K562 (cell line): ENCODE measurements around the gene PCP2. TPM values are rescaled to one million over a fixed set of nuclear protein-coding genes. Genes with fewer than 3 reads are reported as not detected.

Experiments
- ATAC-seq: fragments of 200-7000 bp; cut with Tn5 transposase; 3 replicates; pipeline ENCODE4 v1.9.1; 2020; ENCODE audit warnings: moderate library complexity
- BruUV-seq: library from RNA; stranded (reverse); fragments of 400-500 nt; replicated peaks from 2 replicates; lab custom pipeline; 2021; lab: Mats Ljungman, UMichigan
- CTCF ChIA-PET: fragments of 300-600 bp; formaldehyde crosslinking; extraction: SDS; loops from one replicate; lab custom pipeline; 2021; ENCODE audit warnings: low intra/inter-chr PET ratio; lab: Yijun Ruan, JAX
- POLR2A ChIA-PET: fragments of 300-600, 350-650 bp; sonication (Branson Sonifier 250); formaldehyde crosslinking; extraction: SDS; loops from one replicate; lab custom pipeline; 2021; ENCODE audit warnings: antibody characterized with exemption, inconsistent platforms; lab: Yijun Ruan, JAX
- DNase-seq, 4 experiments: peaks; one replicate each; pipeline versions ENCODE4 v3.0.0 to v3.0.0-alpha.2; 2011 to 2018; ENCODE audit warnings: low spot score in 3 of 4, mixed read lengths in 3 of 4; ENCODE audit errors: extremely low read depth in 1 of 4
- FAIRE-seq: peaks from 2 replicates; lab custom pipeline; 2011; peaks lifted over from hg19 to GRCh38; lab: Jason Lieb, UNC
- H2AFZ ChIP-seq: 2 replicates; pipeline ENCODE4 v1.6.0; 2011; ENCODE audit warnings: low read depth, low read length, control low read depth, inconsistent platforms
- H3K27ac ChIP-seq: fragments of 200-600 bp; 3 replicates; pipeline ENCODE4 v1.8.0; 2011; ENCODE audit warnings: low read depth, mild to moderate bottlenecking, control low read depth, inconsistent platforms, low read length, moderate library complexity, mixed read lengths; ENCODE audit errors: extremely low read depth
- H3K27me3 ChIP-seq, 2 experiments: fragments of 300-600 bp in 1 of 2; 2 replicates in 1 of 2; 3 replicates in 1 of 2; pipeline versions ENCODE4 v1.6.0 to v1.8.0; 2011; ENCODE audit warnings: inconsistent platforms in 2 of 2, low read length in 2 of 2, mild to moderate bottlenecking in 1 of 2, mixed read lengths in 1 of 2, moderate library complexity in 1 of 2; ENCODE audit not compliant: control insufficient read depth in 2 of 2, insufficient read depth in 2 of 2
- H3K36me3 ChIP-seq: fragments of 300-600 bp; 3 replicates; pipeline ENCODE4 v1.8.0; 2011; ENCODE audit warnings: mild to moderate bottlenecking, low read length, inconsistent platforms; ENCODE audit not compliant: control insufficient read depth, insufficient read depth
- H3K4me1 ChIP-seq, 2 experiments: fragments of 200-600 bp in 1 of 2; replicated peaks in 1 of 2; 2 replicates in 1 of 2; 3 replicates in 1 of 2; pipeline versions ENCODE4 v1.5.1 to v1.8.0; 2011; ENCODE audit warnings: inconsistent platforms in 2 of 2, low read length in 2 of 2, mild to moderate bottlenecking in 1 of 2, mixed read lengths in 1 of 2, moderate library complexity in 1 of 2; ENCODE audit not compliant: control insufficient read depth in 2 of 2, insufficient read depth in 2 of 2
- H3K4me2 ChIP-seq: 2 replicates; pipeline ENCODE4 v1.6.1; 2011; ENCODE audit warnings: low read length, control low read depth, inconsistent platforms, mixed read lengths; ENCODE audit not compliant: insufficient read depth
- H3K4me3 ChIP-seq: fragments of 200-600 bp; sonication (generic), shearing (Covaris generic); 2 replicates; pipeline ENCODE4 v1.5.1; 2016; ENCODE audit warnings: control low read depth, inconsistent platforms
- H3K79me2 ChIP-seq: fragments of 200-600 bp; 3 replicates; pipeline ENCODE4 v1.8.0; 2011; ENCODE audit warnings: low read length, inconsistent platforms; ENCODE audit not compliant: control insufficient read depth, insufficient read depth
- H3K9ac ChIP-seq, 2 experiments: 2 replicates each; pipeline versions ENCODE4 v1.6.0 to v1.6.1; 2011; ENCODE audit warnings: low read depth in 2 of 2, low read length in 2 of 2, control low read depth in 1 of 2, inconsistent platforms in 1 of 2, mild to moderate bottlenecking in 1 of 2, mixed read lengths in 1 of 2; ENCODE audit not compliant: insufficient read depth in 1 of 2
- H3K9me1 ChIP-seq: one replicate; pipeline ENCODE4 v1.6.0; 2011; ENCODE audit warnings: inconsistent platforms, mild to moderate bottlenecking, low read length, moderate library complexity; ENCODE audit not compliant: control insufficient read depth, insufficient read depth
- H3K9me3 ChIP-seq: replicated peaks from 2 replicates; pipeline ENCODE4 v1.5.1; 2011; ENCODE audit warnings: low read depth, low read length, inconsistent platforms; ENCODE audit not compliant: control insufficient read depth, insufficient read depth
- H4K20me1 ChIP-seq: replicated peaks from 2 replicates; pipeline ENCODE4 v1.6.1; 2011; ENCODE audit warnings: low read length, inconsistent platforms, mixed read lengths; ENCODE audit not compliant: control insufficient read depth, insufficient read depth
- FOXK1 ChIP-seq: sonication (generic); formaldehyde crosslinking; IDR thresholded peaks from 2 replicates; pipeline ENCODE4 v1.8.0; 2022; ENCODE audit warnings: missing genetic modification reagents, mild to moderate bottlenecking, borderline replicate concordance
- KAT8 ChIP-seq: fragments of 450-650 bp; IDR thresholded peaks from 2 replicates; pipeline ENCODE4 v1.6.1; 2016; ENCODE audit warnings: low read depth, mild to moderate bottlenecking
- PHB ChIP-seq: fragments of 250-450 bp; sonication (Bioruptor Pico); IDR thresholded peaks from 2 replicates; pipeline ENCODE4 v1.5.0; 2021
- PHF20 ChIP-seq: fragments of 450-650 bp; IDR thresholded peaks from 2 replicates; pipeline ENCODE4 v1.6.1; 2018; ENCODE audit not compliant: partially characterized antibody
- SNIP1 ChIP-seq: fragments of 450-650 bp; IDR thresholded peaks from 2 replicates; pipeline ENCODE4 v1.7.1; 2017; ENCODE audit warnings: low read depth, mild to moderate bottlenecking
- TCF7L2 ChIP-seq: fragments of 150-350 bp; IDR thresholded peaks from 2 replicates; pipeline ENCODE4 v1.6.1; 2016; ENCODE audit warnings: low read depth, mild to moderate bottlenecking, low read length, moderate library complexity
- ZNF175 ChIP-seq: fragments of 200-800 bp; sonication (Bioruptor generic); IDR thresholded peaks from 2 replicates; pipeline ENCODE4 v1.6.1; 2016; ENCODE audit warnings: low read depth, mild to moderate bottlenecking, missing genetic modification characterization, missing compliant biosample characterization
- WGBS: fragments of 100-300 bp; shearing (Covaris generic); methylation state at CpG from one replicate; pipeline ENCODE4 v1.1.6; 2016; ENCODE audit warnings: low coverage, mixed read lengths; ENCODE audit not compliant: insufficient coverage; ENCODE audit errors: missing lambda C conversion rate; 5-methylcytosine and 5-hydroxymethylcytosine counted together
- in situ Hi-C: fragments of 300-500 bp; cut with MboI; formaldehyde crosslinking; loops from 4 replicates; pipeline ENCODE4 v1.15.0; 2018; ENCODE audit warnings: inconsistent platforms, mixed read lengths
- intact Hi-C: fragments of 100-400 bp; cut with micrococcal nuclease; formaldehyde crosslinking; loops from 2 replicates; pipeline ENCODE4 v1.14.2; 2022
- polyA plus RNA-seq, 8 experiments: library from polyadenylated mRNA; depleted of rRNA in 4 of 8; stranded (reverse) in 5 of 8; unstranded in 3 of 8; fragments of >200 nt; fragmentation: Nextera tagmentation in 2 of 8; fragmentation: Illumina TruSeq in 1 of 8; extraction: Ambion mirVana in 2 of 8; extraction: Trizol in 1 of 8; gene quantifications; 2 replicates each; pipeline versions ENCODE4 v1.2.1 to v1.2.3, GENCODE V29; 2011 to 2014; ENCODE audit warnings: inconsistent platforms in 1 of 8, missing spikeins in 1 of 8
- total RNA-seq, 7 experiments: library from RNA; depleted of rRNA in 6 of 7; stranded (reverse); fragments of >200 nt in 6 of 7; fragmentation: Illumina TruSeq in 2 of 7; extraction: Trizol in 2 of 7; gene quantifications; 2 replicates each; pipeline versions ENCODE4 v1.2.1 to v1.2.3, GENCODE V29; 2011 to 2021; ENCODE audit warnings: low replicate concordance in 1 of 7
- TF ChIP-seq, protein P1 (sequence below): fragments of 200-600 bp; sonication (generic); IDR thresholded peaks from one replicate; pipeline ENCODE4 v1.6.1; 2012; ENCODE audit warnings: mild to moderate bottlenecking, low read depth, low read length, inconsistent platforms
- TF ChIP-seq, protein P2 (sequence below): IDR thresholded peaks from 2 replicates; pipeline ENCODE4 v1.6.1; 2012; ENCODE audit warnings: low read depth, low read length, improper control_type of control experiment, borderline replicate concordance

Gene PCP2
- total and polyA plus RNA-seq, 9 of the 15 experiments (the other 6 are each of a cell fraction or from before 2014, with no cell fraction given): 0.17 to 1.3 (median 0.49) TPM; not detected in 3

DNA sequence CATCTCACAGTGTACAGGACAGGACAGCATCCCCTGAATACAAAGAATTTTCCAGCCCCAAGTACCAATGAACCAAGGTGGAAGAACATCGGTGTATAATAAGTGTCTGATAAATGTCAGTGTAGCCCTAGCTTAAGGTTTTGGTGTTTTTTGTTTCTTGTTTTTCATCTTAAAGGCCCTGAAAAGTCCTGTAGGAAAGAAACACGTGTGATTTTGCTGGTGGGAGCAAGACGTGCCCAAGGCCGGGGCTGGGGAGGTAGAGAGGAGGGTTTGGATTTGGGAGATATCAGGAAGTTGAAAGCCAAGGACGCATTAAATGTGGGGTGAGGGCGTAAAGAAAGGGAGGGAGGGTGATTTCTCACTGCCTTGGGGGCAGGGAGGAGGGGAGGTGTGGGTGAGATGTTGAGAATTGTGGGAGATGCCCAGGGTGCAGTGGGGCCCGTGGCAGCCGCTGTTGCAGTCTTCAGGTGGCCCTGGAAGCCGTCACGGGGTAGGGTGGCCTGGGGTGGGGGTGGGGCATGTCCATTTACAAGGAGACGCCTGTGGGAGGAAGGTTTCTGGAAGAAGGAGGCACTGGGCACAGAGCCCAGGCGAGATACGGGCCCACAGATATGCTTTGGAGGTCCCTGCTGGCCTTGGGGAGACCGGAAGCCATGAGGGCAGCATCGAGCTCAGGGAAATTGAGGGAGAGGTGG lies 31.1 kb downstream of the PCP2 start:
- DNase-seq (peak in 1 of 4 experiments; percentile 6), FAIRE-seq (no peak), ATAC-seq (no peak)
- H3K9me3 ChIP-seq: 0 out of 2 replicates have a peak, but pooled peaks cover 1% of the 10 kb centered on the region
- H2AFZ ChIP-seq: no peak overlapping the region
- intact Hi-C loops (no loop called here), in situ Hi-C loops (no loop called here)
- H3K36me3 ChIP-seq: no peaks in the 10 kb centered on the region
- WGBS: 5% methylated on average over 6 of the region's 15 CpGs
- H3K27ac ChIP-seq: no peak overlapping the region
- H3K4me1 ChIP-seq: peaks cover 2 to 25% of the 10 kb centered on the region in 2 experiments; a peak in 4 of 5 replicates
- H3K79me2 ChIP-seq: no peaks in the 10 kb centered on the region
- H3K9me1 ChIP-seq: no peaks in the 10 kb centered on the region
- H3K4me3 ChIP-seq: no peak overlapping the region
- H4K20me1 ChIP-seq: peaks cover 6% of the 10 kb centered on the region; the same call in 1 of the 2 replicates
- ChIA-PET POLR2A (no interaction called here), CTCF (no interaction called here)
- no TSS peak for BruUV-seq
- no peak overlapping the region for H3K4me2 ChIP-seq
- peaks cover 3 to 11% of the 10 kb centered on the region in 2 experiments; a peak in 3 of 5 replicates for H3K27me3 ChIP-seq
- no peak overlapping the region for H3K9ac ChIP-seq
- TF ChIP-seq FOXK1 (no peak), SNIP1 (no peak), PHF20 (no peak), TCF7L2 (no peak), KAT8 (no peak), ZNF175 (CRISPR knock-in tag) (no peak), PHB (CRISPR knock-in tag) (no peak)
- TF ChIP-seq, protein P1, sequence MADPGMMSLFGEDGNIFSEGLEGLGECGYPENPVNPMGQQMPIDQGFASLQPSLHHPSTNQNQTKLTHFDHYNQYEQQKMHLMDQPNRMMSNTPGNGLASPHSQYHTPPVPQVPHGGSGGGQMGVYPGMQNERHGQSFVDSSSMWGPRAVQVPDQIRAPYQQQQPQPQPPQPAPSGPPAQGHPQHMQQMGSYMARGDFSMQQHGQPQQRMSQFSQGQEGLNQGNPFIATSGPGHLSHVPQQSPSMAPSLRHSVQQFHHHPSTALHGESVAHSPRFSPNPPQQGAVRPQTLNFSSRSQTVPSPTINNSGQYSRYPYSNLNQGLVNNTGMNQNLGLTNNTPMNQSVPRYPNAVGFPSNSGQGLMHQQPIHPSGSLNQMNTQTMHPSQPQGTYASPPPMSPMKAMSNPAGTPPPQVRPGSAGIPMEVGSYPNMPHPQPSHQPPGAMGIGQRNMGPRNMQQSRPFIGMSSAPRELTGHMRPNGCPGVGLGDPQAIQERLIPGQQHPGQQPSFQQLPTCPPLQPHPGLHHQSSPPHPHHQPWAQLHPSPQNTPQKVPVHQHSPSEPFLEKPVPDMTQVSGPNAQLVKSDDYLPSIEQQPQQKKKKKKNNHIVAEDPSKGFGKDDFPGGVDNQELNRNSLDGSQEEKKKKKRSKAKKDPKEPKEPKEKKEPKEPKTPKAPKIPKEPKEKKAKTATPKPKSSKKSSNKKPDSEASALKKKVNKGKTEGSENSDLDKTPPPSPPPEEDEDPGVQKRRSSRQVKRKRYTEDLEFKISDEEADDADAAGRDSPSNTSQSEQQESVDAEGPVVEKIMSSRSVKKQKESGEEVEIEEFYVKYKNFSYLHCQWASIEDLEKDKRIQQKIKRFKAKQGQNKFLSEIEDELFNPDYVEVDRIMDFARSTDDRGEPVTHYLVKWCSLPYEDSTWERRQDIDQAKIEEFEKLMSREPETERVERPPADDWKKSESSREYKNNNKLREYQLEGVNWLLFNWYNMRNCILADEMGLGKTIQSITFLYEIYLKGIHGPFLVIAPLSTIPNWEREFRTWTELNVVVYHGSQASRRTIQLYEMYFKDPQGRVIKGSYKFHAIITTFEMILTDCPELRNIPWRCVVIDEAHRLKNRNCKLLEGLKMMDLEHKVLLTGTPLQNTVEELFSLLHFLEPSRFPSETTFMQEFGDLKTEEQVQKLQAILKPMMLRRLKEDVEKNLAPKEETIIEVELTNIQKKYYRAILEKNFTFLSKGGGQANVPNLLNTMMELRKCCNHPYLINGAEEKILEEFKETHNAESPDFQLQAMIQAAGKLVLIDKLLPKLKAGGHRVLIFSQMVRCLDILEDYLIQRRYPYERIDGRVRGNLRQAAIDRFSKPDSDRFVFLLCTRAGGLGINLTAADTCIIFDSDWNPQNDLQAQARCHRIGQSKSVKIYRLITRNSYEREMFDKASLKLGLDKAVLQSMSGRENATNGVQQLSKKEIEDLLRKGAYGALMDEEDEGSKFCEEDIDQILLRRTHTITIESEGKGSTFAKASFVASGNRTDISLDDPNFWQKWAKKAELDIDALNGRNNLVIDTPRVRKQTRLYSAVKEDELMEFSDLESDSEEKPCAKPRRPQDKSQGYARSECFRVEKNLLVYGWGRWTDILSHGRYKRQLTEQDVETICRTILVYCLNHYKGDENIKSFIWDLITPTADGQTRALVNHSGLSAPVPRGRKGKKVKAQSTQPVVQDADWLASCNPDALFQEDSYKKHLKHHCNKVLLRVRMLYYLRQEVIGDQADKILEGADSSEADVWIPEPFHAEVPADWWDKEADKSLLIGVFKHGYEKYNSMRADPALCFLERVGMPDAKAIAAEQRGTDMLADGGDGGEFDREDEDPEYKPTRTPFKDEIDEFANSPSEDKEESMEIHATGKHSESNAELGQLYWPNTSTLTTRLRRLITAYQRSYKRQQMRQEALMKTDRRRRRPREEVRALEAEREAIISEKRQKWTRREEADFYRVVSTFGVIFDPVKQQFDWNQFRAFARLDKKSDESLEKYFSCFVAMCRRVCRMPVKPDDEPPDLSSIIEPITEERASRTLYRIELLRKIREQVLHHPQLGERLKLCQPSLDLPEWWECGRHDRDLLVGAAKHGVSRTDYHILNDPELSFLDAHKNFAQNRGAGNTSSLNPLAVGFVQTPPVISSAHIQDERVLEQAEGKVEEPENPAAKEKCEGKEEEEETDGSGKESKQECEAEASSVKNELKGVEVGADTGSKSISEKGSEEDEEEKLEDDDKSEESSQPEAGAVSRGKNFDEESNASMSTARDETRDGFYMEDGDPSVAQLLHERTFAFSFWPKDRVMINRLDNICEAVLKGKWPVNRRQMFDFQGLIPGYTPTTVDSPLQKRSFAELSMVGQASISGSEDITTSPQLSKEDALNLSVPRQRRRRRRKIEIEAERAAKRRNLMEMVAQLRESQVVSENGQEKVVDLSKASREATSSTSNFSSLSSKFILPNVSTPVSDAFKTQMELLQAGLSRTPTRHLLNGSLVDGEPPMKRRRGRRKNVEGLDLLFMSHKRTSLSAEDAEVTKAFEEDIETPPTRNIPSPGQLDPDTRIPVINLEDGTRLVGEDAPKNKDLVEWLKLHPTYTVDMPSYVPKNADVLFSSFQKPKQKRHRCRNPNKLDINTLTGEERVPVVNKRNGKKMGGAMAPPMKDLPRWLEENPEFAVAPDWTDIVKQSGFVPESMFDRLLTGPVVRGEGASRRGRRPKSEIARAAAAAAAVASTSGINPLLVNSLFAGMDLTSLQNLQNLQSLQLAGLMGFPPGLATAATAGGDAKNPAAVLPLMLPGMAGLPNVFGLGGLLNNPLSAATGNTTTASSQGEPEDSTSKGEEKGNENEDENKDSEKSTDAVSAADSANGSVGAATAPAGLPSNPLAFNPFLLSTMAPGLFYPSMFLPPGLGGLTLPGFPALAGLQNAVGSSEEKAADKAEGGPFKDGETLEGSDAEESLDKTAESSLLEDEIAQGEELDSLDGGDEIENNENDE: no peak
- TF ChIP-seq, protein P2, sequence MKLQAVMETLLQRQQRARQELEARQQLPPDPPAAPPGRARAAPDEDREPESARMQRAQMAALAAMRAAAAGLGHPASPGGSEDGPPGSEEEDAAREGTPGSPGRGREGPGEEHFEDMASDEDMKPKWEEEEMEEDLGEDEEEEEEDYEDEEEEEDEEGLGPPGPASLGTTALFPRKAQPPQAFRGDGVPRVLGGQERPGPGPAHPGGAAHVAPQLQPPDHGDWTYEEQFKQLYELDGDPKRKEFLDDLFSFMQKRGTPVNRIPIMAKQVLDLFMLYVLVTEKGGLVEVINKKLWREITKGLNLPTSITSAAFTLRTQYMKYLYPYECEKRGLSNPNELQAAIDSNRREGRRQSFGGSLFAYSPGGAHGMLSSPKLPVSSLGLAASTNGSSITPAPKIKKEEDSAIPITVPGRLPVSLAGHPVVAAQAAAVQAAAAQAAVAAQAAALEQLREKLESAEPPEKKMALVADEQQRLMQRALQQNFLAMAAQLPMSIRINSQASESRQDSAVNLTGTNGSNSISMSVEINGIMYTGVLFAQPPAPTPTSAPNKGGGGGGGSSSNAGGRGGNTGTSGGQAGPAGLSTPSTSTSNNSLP: no peak
